ENCODE data around the gene DNAJC1.
"Not testable (repeated sequence)": the region's sequence is repeated elsewhere in the genome, so short reads cannot be mapped to it uniquely, and the experiment has no call there.

Gene DNAJC1

GRCh38 chr10:21719502-21719901 lies 284.0 kb downstream of the DNAJC1 start:
- in situ Hi-C loops (cut with HindIII; ENCODE audit: low sequenced_read_pairs), result no loop called here
- no peak for DNase-seq (ENCODE audit: low read depth, low spot score)
- TF ChIP-seq CTCF (IDR thresholded peaks at IDR 0.05; ENCODE audit: low read depth, low read length), result no peak
- H3K4me3 ChIP-seq (ENCODE audit: low read depth, low read length), result no peak overlapping the region

GRCh38 chr10:21717437-21718054 lies 286.0 kb downstream of the DNAJC1 start:
- in situ Hi-C loops (cut with HindIII; ENCODE audit: low sequenced_read_pairs); H3K4me3 ChIP-seq (ENCODE audit: low read depth, low read length); DNase-seq (ENCODE audit: low read depth, low spot score): not testable (repeated sequence)

GRCh38 chr10:21715531-21716195 lies 287.9 kb downstream of the DNAJC1 start:
- in situ Hi-C loops (cut with HindIII; ENCODE audit: low sequenced_read_pairs), result no loop called here
- no peak for TF ChIP-seq CTCF (IDR thresholded peaks at IDR 0.05; ENCODE audit: low read depth, low read length)
- peak; percentile 49 for DNase-seq (ENCODE audit: low read depth, low spot score)
- no peak overlapping the region for H3K4me3 ChIP-seq (ENCODE audit: low read depth, low read length)

- no peak overlapping the region for H3K4me3 ChIP-seq (ENCODE audit: low read depth, low read length)
- DNase-seq (ENCODE audit: low read depth, low spot score), result no peak
- TF ChIP-seq CTCF (IDR thresholded peaks at IDR 0.05; ENCODE audit: low read depth, low read length), result no peak
- in situ Hi-C loops (cut with HindIII; ENCODE audit: low sequenced_read_pairs), result no loop called here
Measured at GRCh38 chr10:21712975-21713374, 290.6 kb downstream of the DNAJC1 start.

- in situ Hi-C loops (cut with HindIII; ENCODE audit: low sequenced_read_pairs), result no loop called here
- no peak for TF ChIP-seq CTCF (IDR thresholded peaks at IDR 0.05; ENCODE audit: low read depth, low read length)
- H3K4me3 ChIP-seq (ENCODE audit: low read depth, low read length), result no peak overlapping the region
- no peak for DNase-seq (ENCODE audit: low read depth, low spot score)
Measured at GRCh38 chr10:21707498-21707897, 296.0 kb downstream of the DNAJC1 start.
